ENCODE data around the gene MKNK1.

GRCh38 chr1:46571691-46572225 lies 32.3 kb downstream of the MKNK1 start:
- TF ChIP-seq EZH2phosphoT487 (IDR thresholded peaks at IDR 0.05; ENCODE audit: borderline replicate concordance, low read depth), result no peak
- no peak for TF ChIP-seq CTCF (IDR thresholded peaks at IDR 0.05)
- no peak for TF ChIP-seq YY1 (IDR thresholded peaks at IDR 0.05; ENCODE audit: low read depth)
- no peak for TF ChIP-seq JUND (IDR thresholded peaks at IDR 0.05)
- TF ChIP-seq MAX (IDR thresholded peaks at IDR 0.05; ENCODE audit: low read depth), result no peak
- no peak for TF ChIP-seq SMC3 (IDR thresholded peaks at IDR 0.05; ENCODE audit: low read depth, low read length)

All from SK-N-SH (cell line).